Keratinocyte (primary cell): ENCODE results near the gene INO80E. TPM values are rescaled to one million over a fixed set of nuclear protein-coding genes. Genes with fewer than 3 reads are reported as not detected.
"Not testable (repeated sequence)": the region's sequence is repeated elsewhere in the genome, so short reads cannot be mapped to it uniquely, and the experiment has no call there.

Experiments
- DNase-seq: peaks from one replicate; pipeline ENCODE4 v3.0.0-alpha.2; 2011; ENCODE audit warnings: low read depth, missing footprints, low spot score
- FAIRE-seq: peaks from 2 replicates; lab custom pipeline; 2011; peaks lifted over from hg19 to GRCh38; lab: Jason Lieb, UNC
- H2AFZ ChIP-seq: 2 replicates; pipeline ENCODE4 v1.6.0; 2012; ENCODE audit warnings: low read length, control low read depth, inconsistent platforms; ENCODE audit not compliant: control insufficient read depth
- H3K27ac ChIP-seq: 2 replicates; pipeline ENCODE4 v1.5.1; 2011; ENCODE audit warnings: low read length; ENCODE audit not compliant: control insufficient read depth, insufficient read depth
- H3K27me3 ChIP-seq: 3 replicates; pipeline ENCODE4 v1.6.0; 2011; ENCODE audit warnings: low read length; ENCODE audit not compliant: control insufficient read depth, insufficient read depth; ENCODE audit errors: extremely low read depth
- H3K36me3 ChIP-seq, 2 experiments: 2 replicates in 1 of 2; 3 replicates in 1 of 2; pipeline ENCODE4 v1.5.1; 2011; ENCODE audit warnings: low read length in 2 of 2, mild to moderate bottlenecking in 1 of 2; ENCODE audit not compliant: control insufficient read depth in 2 of 2, insufficient read depth in 2 of 2; ENCODE audit errors: extremely low read depth in 1 of 2
- H3K4me1 ChIP-seq: 3 replicates; pipeline ENCODE4 v1.5.1; 2011; ENCODE audit warnings: low read length; ENCODE audit not compliant: control insufficient read depth, insufficient read depth; ENCODE audit errors: extremely low read depth
- H3K4me2 ChIP-seq: 3 replicates; pipeline ENCODE4 v1.6.0; 2011; ENCODE audit warnings: low read depth, low read length; ENCODE audit not compliant: control insufficient read depth, insufficient read depth; ENCODE audit errors: extremely low read depth
- H3K4me3 ChIP-seq, 3 experiments: fragments of 200-600 bp in 1 of 3; sonication (generic) in 1 of 3; 2 replicates in 2 of 3; 3 replicates in 1 of 3; pipeline ENCODE4 v1.5.1; 2011 to 2016; ENCODE audit warnings: low read length in 3 of 3, mild to moderate bottlenecking in 3 of 3, control low read depth in 2 of 3, inconsistent platforms in 1 of 3, low read depth in 1 of 3, mixed read lengths in 1 of 3, mixed run types in 1 of 3, moderate library complexity in 1 of 3; ENCODE audit not compliant: control insufficient read depth in 2 of 3, insufficient read depth in 2 of 3; ENCODE audit errors: extremely low read depth in 1 of 3
- H3K79me2 ChIP-seq: 2 replicates; pipeline ENCODE4 v1.6.0; 2012; ENCODE audit warnings: low read length; ENCODE audit not compliant: control insufficient read depth, insufficient read depth
- H3K9ac ChIP-seq: 3 replicates; pipeline ENCODE4 v1.6.0; 2011; ENCODE audit warnings: low read length; ENCODE audit not compliant: control insufficient read depth, insufficient read depth; ENCODE audit errors: extremely low read depth
- H3K9me1 ChIP-seq: 3 replicates; pipeline ENCODE4 v1.6.0; 2011; ENCODE audit warnings: low read length; ENCODE audit not compliant: control insufficient read depth, insufficient read depth; ENCODE audit errors: extremely low read depth
- H3K9me3 ChIP-seq: 2 replicates; pipeline ENCODE4 v1.5.1; 2012; ENCODE audit warnings: low read depth, low read length; ENCODE audit not compliant: control insufficient read depth
- H4K20me1 ChIP-seq: 3 replicates; pipeline ENCODE4 v1.6.0; 2011; ENCODE audit warnings: low read length; ENCODE audit not compliant: control insufficient read depth, insufficient read depth; ENCODE audit errors: extremely low read depth
- CTCF ChIP-seq, 3 experiments: IDR thresholded peaks in 1 of 3; conservative IDR thresholded peaks in 1 of 3; optimal IDR thresholded peaks in 1 of 3; 2 replicates in 2 of 3; 3 replicates in 1 of 3; pipeline versions ENCODE3 to v1.5.1; 2011; ENCODE audit warnings: low read length in 3 of 3, mild to moderate bottlenecking in 3 of 3, moderate library complexity in 2 of 3, control low read depth in 1 of 3, inconsistent platforms in 1 of 3; ENCODE audit not compliant: insufficient read depth in 2 of 3; ENCODE audit errors: extremely low read depth in 1 of 3
- EZH2 ChIP-seq: IDR thresholded peaks from one replicate; pipeline ENCODE4 v1.6.1; 2012; ENCODE audit warnings: inconsistent platforms, mild to moderate bottlenecking, low read length, moderate library complexity
- dilution Hi-C: fragments of 300-500 bp; cut with MboI; formaldehyde crosslinking; loops from one replicate; pipeline ENCODE4 v1.7.0; 2020; ENCODE audit warnings: low sequenced_read_pairs; ENCODE audit not compliant: extremely low pct_ligation_motif_present
- polyA plus RNA-seq, 5 experiments: library from polyadenylated mRNA; depleted of rRNA in 3 of 5; stranded (reverse) in 3 of 5; stranded (forward) in 1 of 5; unstranded in 1 of 5; fragments of >200 nt; gene quantifications; 1 replicate in 1 of 5; 2 replicates in 3 of 5; 3 replicates in 1 of 5; pipeline versions ENCODE4 v1.2.1 to v1.2.3, GENCODE V29; 2011 to 2012; ENCODE audit warnings: missing spikeins in 2 of 5, low read depth in 1 of 5, low replicate concordance in 1 of 5

Gene INO80E
- polyA plus RNA-seq, 1 donor (not counting 4 experiments of a cell fraction or from before 2014, with no cell fraction given) = 26.7 TPM

- H3K27ac ChIP-seq, H4K20me1 ChIP-seq, H3K9me1 ChIP-seq, H3K36me3 ChIP-seq, DNase-seq, H3K4me2 ChIP-seq, H3K79me2 ChIP-seq, H3K9ac ChIP-seq, H3K4me1 ChIP-seq, H3K4me3 ChIP-seq, FAIRE-seq, H3K9me3 ChIP-seq, dilution Hi-C loops, H2AFZ ChIP-seq: not testable (repeated sequence)
- H3K27me3 ChIP-seq = peaks cover 18% of the 10 kb centered on the region
Measured at GRCh38 chr16:30015450-30015849, 19.4 kb downstream of the INO80E start.

- dilution Hi-C loops = no loop called here
- no peak overlapping the region for H3K4me3 ChIP-seq
- no peak overlapping the region for H3K27ac ChIP-seq
- H3K9me3 ChIP-seq = no peaks in the 10 kb centered on the region
- no peaks in the 10 kb centered on the region for H3K36me3 ChIP-seq
- DNase-seq = no peak
- no peaks in the 10 kb centered on the region for H4K20me1 ChIP-seq
- no peak overlapping the region for H3K9ac ChIP-seq
- H3K4me1 ChIP-seq = peaks cover 4% of the 10 kb centered on the region
- no peak for FAIRE-seq
- TF ChIP-seq EZH2 = no peak
- TF ChIP-seq CTCF (optimal IDR thresholded peaks at IDR 0.05 in 1 of 3, IDR thresholded peaks at IDR 0.05 in 1 of 3, conservative IDR thresholded peaks at IDR 0.05 in 1 of 3; ENCODE audit: extremely low read depth in 1 of 3, insufficient read depth in 2 of 3, low read length in 3 of 3) = no peak
- no peaks in the 10 kb centered on the region for H3K9me1 ChIP-seq
- H2AFZ ChIP-seq = no peak overlapping the region
- no peaks in the 10 kb centered on the region for H3K79me2 ChIP-seq
- H3K4me2 ChIP-seq = no peak overlapping the region
- peaks cover 8% of the 10 kb centered on the region for H3K27me3 ChIP-seq
Measured at GRCh38 chr16:30016555-30017276, 20.7 kb downstream of the INO80E start.

GRCh38 chr16:30017277-30017656 lies 21.2 kb downstream of the INO80E start:
- H3K27me3 ChIP-seq = peaks cover 3% of the 10 kb centered on the region
- H3K9me1 ChIP-seq = no peaks in the 10 kb centered on the region
- dilution Hi-C loops = no loop called here
- H4K20me1 ChIP-seq = no peaks in the 10 kb centered on the region
- H3K36me3 ChIP-seq = no peaks in the 10 kb centered on the region
- FAIRE-seq = no peak
- H3K4me3 ChIP-seq = no peak overlapping the region
- no peak overlapping the region for H3K9ac ChIP-seq
- no peaks in the 10 kb centered on the region for H3K9me3 ChIP-seq
- H3K4me1 ChIP-seq = peaks cover 4% of the 10 kb centered on the region
- TF ChIP-seq EZH2 = no peak
- no peak for TF ChIP-seq CTCF (optimal IDR thresholded peaks at IDR 0.05 in 1 of 3, IDR thresholded peaks at IDR 0.05 in 1 of 3, conservative IDR thresholded peaks at IDR 0.05 in 1 of 3; ENCODE audit: extremely low read depth in 1 of 3, insufficient read depth in 2 of 3, low read length in 3 of 3)
- no peak overlapping the region for H3K4me2 ChIP-seq
- H3K27ac ChIP-seq = no peak overlapping the region
- no peak for DNase-seq
- H3K79me2 ChIP-seq = no peaks in the 10 kb centered on the region
- H2AFZ ChIP-seq = no peak overlapping the region

GRCh38 chr16:30017937-30018336 lies 21.9 kb downstream of the INO80E start:
- H3K36me3 ChIP-seq, H3K4me1 ChIP-seq, FAIRE-seq, H3K9me1 ChIP-seq, H3K27ac ChIP-seq, H4K20me1 ChIP-seq, dilution Hi-C loops, H3K9ac ChIP-seq, H3K4me2 ChIP-seq, DNase-seq, H3K4me3 ChIP-seq, H3K9me3 ChIP-seq, H3K79me2 ChIP-seq, H2AFZ ChIP-seq, H3K27me3 ChIP-seq: not testable (repeated sequence)
